Measurements from ENCODE around the gene CLIC4.

The CLIC4 gene

GRCh38 chr1:24862775-24863483 lies 117.7 kb downstream of the CLIC4 start:
- DNase-seq = no peak

GRCh38 chr1:24864370-24864777 lies 119.1 kb downstream of the CLIC4 start:
- DNase-seq = no peak

DNA sequence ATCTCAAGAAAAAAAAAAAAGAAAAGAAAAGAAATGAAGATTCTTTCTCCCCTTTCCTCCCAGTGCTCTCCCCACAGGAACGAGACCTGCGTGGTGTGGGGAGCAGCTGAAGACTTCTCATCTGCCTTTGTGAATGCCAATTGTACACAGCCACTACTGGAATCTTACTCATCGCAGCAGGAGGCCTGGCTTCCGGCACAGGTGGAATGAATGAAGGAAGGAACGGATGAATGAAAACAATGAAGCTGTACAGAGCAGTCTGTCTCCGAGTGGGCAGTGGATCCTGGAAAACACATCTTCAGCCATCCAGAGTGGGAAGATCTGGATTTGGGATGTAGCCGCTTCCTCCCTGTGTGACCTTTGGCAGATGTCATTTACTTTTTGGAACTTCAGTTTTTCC lies 119.9 kb downstream of the CLIC4 start:
- no peak for DNase-seq

GRCh38 chr1:24865587-24865986 lies 120.3 kb downstream of the CLIC4 start:
- no peak for DNase-seq

- DNase-seq = no peak
Measured at GRCh38 chr1:24866211-24867083, 121.2 kb downstream of the CLIC4 start.

- DNase-seq = no peak
Measured at GRCh38 chr1:24867084-24867870, 122.0 kb downstream of the CLIC4 start.

DNA sequence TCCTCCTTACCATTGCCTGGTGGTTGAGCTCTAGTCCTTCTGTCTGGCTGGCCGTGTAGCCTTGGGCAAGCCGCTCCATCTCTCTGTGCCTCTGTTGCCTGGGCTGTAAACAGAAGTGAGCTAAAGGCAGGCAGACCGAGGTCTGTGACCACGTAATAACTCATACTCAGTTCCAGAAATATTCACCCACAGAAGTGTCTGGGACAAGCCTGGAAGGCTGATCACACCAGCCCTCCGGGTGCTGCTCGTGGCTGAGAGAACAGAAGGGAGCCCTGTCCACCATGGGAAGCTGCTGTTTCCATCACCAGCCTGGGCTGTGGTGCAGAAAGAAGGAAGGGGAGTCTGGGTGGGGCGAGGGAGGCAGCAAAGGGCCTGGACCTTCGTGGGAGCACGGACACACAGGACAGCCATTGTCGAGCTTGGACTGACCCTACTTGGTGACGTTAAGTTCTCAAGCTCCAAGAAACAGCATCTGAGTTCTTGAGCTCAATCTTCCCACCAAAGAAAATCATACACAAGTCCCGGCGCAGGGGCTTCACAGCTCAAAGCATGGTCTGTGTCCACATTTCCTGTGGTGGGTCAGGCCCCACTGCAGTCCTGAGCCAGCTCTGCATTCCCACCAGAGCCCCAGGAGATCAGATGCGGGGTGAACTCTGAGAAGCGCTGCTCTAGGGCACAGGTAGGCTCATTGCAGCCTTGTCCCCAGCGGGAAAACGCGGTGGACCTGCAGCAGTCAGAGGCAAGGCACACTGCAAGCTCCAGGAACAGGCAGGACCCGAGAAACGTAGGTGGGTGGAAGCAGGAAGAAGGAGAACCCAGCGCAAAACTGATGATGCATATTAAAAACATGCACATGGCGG lies 123.0 kb downstream of the CLIC4 start:
- DNase-seq = no peak

GRCh38 chr1:24870551-24871195 lies 125.4 kb downstream of the CLIC4 start:
- no peak for DNase-seq

DNA sequence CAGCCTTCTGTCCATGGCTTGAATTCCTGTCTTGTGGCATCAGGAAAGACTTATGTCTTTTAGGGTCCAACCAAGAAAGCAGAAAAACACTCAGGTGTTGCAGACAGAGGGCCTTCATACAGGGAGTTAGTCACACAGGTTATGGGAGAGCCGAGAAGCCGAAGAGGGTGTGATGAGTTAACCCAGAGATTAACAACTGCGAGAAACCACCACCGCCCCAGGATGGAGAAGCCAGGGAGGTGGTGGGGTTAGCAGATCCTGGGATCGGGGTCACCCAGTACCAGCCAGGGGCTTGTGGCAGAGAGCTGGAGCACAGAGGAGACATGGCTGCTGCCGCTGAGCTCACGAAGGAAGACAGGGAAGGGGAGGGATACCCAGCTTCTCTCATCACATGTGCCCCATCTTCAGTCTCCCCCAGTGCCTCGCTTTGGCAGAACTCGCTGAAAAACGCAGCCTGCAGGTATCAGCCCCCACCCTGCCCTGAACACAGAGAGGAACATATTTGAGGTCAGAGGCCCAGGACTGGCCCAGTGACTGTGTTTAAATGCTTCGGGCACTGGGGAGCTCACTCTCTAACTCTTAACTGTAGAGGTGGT lies 126.2 kb downstream of the CLIC4 start:
- DNase-seq = no peak

DNA sequence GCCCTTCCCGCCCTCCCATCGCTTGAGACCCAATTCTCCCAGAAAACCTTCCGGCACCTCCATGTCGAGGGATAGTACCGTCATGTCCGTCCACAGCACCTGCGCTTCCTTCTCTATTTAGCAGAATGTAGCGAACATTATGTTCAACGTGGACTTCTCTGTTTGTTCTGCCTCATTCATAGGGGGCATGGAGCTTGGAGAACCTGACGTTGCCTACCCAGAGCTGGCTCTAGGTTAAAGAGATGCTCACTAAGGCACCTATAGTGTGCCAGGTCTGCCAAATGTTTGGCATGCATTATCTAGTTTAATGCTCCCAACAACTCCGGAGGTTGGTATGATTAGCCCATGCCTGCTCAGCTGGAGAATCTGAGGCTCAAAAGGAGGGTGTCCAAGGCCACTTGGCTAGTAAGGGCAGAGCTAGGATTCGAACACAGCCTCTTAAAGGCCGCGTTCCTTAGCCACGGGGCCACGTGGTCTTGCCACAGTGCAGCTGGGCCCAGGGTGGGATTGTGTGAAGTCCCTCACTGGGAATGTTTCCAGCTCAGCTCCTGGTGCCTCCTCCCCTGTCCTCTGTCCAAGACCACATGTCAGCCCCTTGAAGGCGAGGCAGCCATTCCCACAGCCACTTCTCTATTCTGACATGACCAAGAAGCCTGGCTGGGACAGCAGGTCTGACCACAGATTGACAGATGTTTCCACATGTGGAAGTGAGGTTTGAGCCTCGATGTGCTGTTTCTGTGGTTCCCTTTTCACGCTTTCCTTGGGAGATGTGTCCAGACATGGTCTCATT lies 127.0 kb downstream of the CLIC4 start:
- no peak for DNase-seq

DNA sequence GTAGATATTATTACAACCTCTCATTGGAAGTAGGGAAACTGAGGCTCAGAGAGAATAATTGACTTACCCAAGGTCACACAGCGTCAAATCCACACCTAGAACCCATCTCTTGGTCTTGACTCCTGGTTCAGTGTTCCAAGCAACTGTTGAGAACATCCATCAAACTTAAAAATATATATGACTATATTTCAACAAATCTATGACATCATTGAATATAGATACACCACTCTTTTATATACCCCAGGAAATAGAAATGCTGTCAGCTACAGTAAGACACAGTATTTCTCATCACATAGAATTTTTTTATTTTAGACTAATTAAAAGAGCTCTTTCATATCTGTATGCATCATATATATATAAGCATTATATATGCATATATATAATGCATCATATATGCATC lies 127.9 kb downstream of the CLIC4 start:
- no peak for DNase-seq

GRCh38 chr1:24874056-24874455 lies 128.8 kb downstream of the CLIC4 start:
- no peak for DNase-seq

GRCh38 chr1:24874611-24875234 lies 129.5 kb downstream of the CLIC4 start:
- no peak for DNase-seq

GRCh38 chr1:24875257-24875656 lies 130.0 kb downstream of the CLIC4 start:
- no peak for DNase-seq

- no peak for DNase-seq
Measured at GRCh38 chr1:24875991-24876506, 130.8 kb downstream of the CLIC4 start.

GRCh38 chr1:24878045-24878444 lies 132.8 kb downstream of the CLIC4 start:
- DNase-seq = no peak

- no peak for DNase-seq
Measured at GRCh38 chr1:24878775-24879742, 133.8 kb downstream of the CLIC4 start.

GRCh38 chr1:24881034-24881433 lies 135.8 kb downstream of the CLIC4 start:
- no peak for DNase-seq

DNA sequence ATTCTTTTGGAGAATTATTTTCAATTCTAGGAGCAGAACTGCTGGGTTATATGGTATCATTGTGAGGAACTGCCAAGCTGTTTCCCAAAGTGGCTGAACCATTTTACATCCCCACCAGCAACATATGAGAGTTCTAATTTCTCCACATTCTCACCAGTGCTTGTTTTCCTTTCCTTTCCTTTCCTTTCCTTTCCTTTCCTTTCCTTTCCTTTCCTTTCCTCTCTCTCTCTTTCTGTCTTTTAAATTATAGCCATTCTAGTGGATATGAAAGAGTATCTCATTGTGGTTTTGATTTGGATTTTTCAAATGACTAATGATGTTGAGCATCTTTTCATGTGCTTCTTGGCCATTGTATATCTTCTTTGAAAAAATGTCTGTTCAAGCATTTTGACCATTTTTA lies 139.5 kb downstream of the CLIC4 start:
- DNase-seq = no peak

Data from right forelimb (tissue), 1 donor.